SU-DHL-6 (cell line): ENCODE results near the gene TSPAN18.

ENCODE experiments used
- CTCF ChIP-seq: fragments of 200-600 bp; sonication (generic); IDR thresholded peaks from one replicate; pipeline ENCODE4 v1.5.1; 2017; ENCODE audit warnings: antibody characterized with exemption, mild to moderate bottlenecking, low read length, moderate library complexity; ENCODE audit not compliant: insufficient read depth, poor library complexity, severe bottlenecking
- EZH2phosphoT487 ChIP-seq: fragments of 200-600 bp; sonication (generic), shearing (Covaris generic); conservative IDR thresholded peaks from 2 replicates; pipeline ENCODE4 v1.6.1; 2018; ENCODE audit warnings: mild to moderate bottlenecking, antibody characterized with exemption, low read length, moderate library complexity, mixed read lengths

- TF ChIP-seq CTCF: no peak
- no peak for TF ChIP-seq EZH2phosphoT487
These were observed 97.5 kb downstream of the TSPAN18 start for GRCh38 chr11:44824300-44824704.
